GM23338 (cell line): Measurements from ENCODE around the gene ADGRE3.

Source experiments
- CREB1 ChIP-seq: fragments of 250-450 bp; sonication (Bioruptor Pico); IDR thresholded peaks from 2 replicates; pipeline ENCODE4 v1.5.0; 2020; ENCODE audit warnings: low read depth, mild to moderate bottlenecking, moderate library complexity
- EZH2 ChIP-seq: fragments of 200-600 bp; sonication (generic); IDR thresholded peaks from one replicate; pipeline ENCODE4 v1.8.0; 2017; ENCODE audit warnings: antibody characterized with exemption, mild to moderate bottlenecking, low read depth; ENCODE audit not compliant: unreplicated experiment
- EZH2phosphoT487 ChIP-seq: fragments of 200-600 bp; sonication (generic); IDR thresholded peaks from one replicate; pipeline ENCODE4 v1.8.1; 2018; ENCODE audit warnings: antibody characterized with exemption; ENCODE audit not compliant: unreplicated experiment
- JUNB ChIP-seq: IDR thresholded peaks from one replicate; pipeline ENCODE4 v1.6.1; 2016; ENCODE audit warnings: antibody characterized with exemption; ENCODE audit not compliant: unreplicated experiment
- NANOG ChIP-seq: IDR thresholded peaks from 2 replicates; pipeline ENCODE4 v1.6.1; 2016; ENCODE audit warnings: antibody characterized with exemption, borderline replicate concordance
- POLR2AphosphoS5 ChIP-seq: IDR thresholded peaks from 2 replicates; pipeline ENCODE4 v1.6.1; 2016; ENCODE audit warnings: antibody characterized with exemption, low read depth
- STAT1 ChIP-seq: IDR thresholded peaks from one replicate; pipeline ENCODE4 v1.6.1; 2016; ENCODE audit warnings: antibody characterized with exemption; ENCODE audit not compliant: unreplicated experiment
- ZNF114 ChIP-seq: fragments of 250-450 bp; sonication (Bioruptor Pico); IDR thresholded peaks from 2 replicates; pipeline ENCODE4 v1.5.0; 2020; ENCODE audit warnings: mild to moderate bottlenecking, moderate library complexity
- ZNF331 ChIP-seq: fragments of 250-450 bp; sonication (Bioruptor Pico); IDR thresholded peaks from 2 replicates; pipeline ENCODE4 v1.5.0; 2020; ENCODE audit warnings: low read depth, mild to moderate bottlenecking, moderate library complexity
- TF ChIP-seq, protein P1 (sequence below), 2 experiments: fragments of 200-600 bp in 1 of 2; sonication (generic) in 1 of 2; conservative IDR thresholded peaks; 2 replicates each; pipeline versions ENCODE4 v1.5.1 to v1.6.1; 2016 to 2017; ENCODE audit warnings: antibody characterized with exemption in 2 of 2, low read depth in 2 of 2, mild to moderate bottlenecking in 2 of 2, moderate library complexity in 1 of 2
- TF ChIP-seq, protein P2 (sequence below): IDR thresholded peaks from one replicate; pipeline ENCODE4 v1.6.1; 2018; ENCODE audit warnings: antibody characterized with exemption; ENCODE audit not compliant: unreplicated experiment

GRCh38 chr19:14575428-14575980 is 99.1 kb downstream of the ADGRE3 start:
- TF ChIP-seq, protein P1, sequence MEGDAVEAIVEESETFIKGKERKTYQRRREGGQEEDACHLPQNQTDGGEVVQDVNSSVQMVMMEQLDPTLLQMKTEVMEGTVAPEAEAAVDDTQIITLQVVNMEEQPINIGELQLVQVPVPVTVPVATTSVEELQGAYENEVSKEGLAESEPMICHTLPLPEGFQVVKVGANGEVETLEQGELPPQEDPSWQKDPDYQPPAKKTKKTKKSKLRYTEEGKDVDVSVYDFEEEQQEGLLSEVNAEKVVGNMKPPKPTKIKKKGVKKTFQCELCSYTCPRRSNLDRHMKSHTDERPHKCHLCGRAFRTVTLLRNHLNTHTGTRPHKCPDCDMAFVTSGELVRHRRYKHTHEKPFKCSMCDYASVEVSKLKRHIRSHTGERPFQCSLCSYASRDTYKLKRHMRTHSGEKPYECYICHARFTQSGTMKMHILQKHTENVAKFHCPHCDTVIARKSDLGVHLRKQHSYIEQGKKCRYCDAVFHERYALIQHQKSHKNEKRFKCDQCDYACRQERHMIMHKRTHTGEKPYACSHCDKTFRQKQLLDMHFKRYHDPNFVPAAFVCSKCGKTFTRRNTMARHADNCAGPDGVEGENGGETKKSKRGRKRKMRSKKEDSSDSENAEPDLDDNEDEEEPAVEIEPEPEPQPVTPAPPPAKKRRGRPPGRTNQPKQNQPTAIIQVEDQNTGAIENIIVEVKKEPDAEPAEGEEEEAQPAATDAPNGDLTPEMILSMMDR (conservative IDR thresholded peaks at IDR 0.05; ENCODE audit: low read depth in 2 of 2): no peak
- TF ChIP-seq POLR2AphosphoS5 (no peak), EZH2 (no peak), NANOG (no peak), STAT1 (no peak), EZH2phosphoT487 (no peak), JUNB (no peak), CREB1 (CRISPR knock-in tag) (no peak), ZNF114 (CRISPR knock-in tag) (no peak), ZNF331 (CRISPR knock-in tag) (no peak)
- TF ChIP-seq, protein P2, sequence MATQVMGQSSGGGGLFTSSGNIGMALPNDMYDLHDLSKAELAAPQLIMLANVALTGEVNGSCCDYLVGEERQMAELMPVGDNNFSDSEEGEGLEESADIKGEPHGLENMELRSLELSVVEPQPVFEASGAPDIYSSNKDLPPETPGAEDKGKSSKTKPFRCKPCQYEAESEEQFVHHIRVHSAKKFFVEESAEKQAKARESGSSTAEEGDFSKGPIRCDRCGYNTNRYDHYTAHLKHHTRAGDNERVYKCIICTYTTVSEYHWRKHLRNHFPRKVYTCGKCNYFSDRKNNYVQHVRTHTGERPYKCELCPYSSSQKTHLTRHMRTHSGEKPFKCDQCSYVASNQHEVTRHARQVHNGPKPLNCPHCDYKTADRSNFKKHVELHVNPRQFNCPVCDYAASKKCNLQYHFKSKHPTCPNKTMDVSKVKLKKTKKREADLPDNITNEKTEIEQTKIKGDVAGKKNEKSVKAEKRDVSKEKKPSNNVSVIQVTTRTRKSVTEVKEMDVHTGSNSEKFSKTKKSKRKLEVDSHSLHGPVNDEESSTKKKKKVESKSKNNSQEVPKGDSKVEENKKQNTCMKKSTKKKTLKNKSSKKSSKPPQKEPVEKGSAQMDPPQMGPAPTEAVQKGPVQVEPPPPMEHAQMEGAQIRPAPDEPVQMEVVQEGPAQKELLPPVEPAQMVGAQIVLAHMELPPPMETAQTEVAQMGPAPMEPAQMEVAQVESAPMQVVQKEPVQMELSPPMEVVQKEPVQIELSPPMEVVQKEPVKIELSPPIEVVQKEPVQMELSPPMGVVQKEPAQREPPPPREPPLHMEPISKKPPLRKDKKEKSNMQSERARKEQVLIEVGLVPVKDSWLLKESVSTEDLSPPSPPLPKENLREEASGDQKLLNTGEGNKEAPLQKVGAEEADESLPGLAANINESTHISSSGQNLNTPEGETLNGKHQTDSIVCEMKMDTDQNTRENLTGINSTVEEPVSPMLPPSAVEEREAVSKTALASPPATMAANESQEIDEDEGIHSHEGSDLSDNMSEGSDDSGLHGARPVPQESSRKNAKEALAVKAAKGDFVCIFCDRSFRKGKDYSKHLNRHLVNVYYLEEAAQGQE: no peak
